ENCODE measurements around the gene PFKM. TPM values are rescaled to one million over a fixed set of nuclear protein-coding genes. Genes with fewer than 3 reads are reported as not detected.
A peak's percentile ranks its signal among the peaks of the same experiment; 100 is the strongest.

The PFKM gene
- total RNA-seq, 1 donor from 2014 or later = 5.4 TPM

- ATAC-seq = peak; percentile 13
- DNase-seq (ENCODE audit: low spot score) = no peak
These were observed 64.8 kb downstream of the PFKM start for GRCh38 chr12:48183876-48184548.

- ATAC-seq (no peak), DNase-seq (ENCODE audit: low spot score) (no peak)
These were observed 65.4 kb downstream of the PFKM start for GRCh38 chr12:48184549-48184922.

GRCh38 chr12:48185181-48185919 lies 66.2 kb downstream of the PFKM start:
- ATAC-seq = no peak
- DNase-seq (ENCODE audit: low spot score) = no peak

- ATAC-seq (no peak), DNase-seq (ENCODE audit: low spot score) (no peak)
These were observed 68.9 kb downstream of the PFKM start for GRCh38 chr12:48187916-48188695.

GRCh38 chr12:48189331-48190125 lies 70.4 kb downstream of the PFKM start:
- peak; percentile 95 for ATAC-seq
- DNase-seq (ENCODE audit: low spot score) = no peak

GRCh38 chr12:48191096-48191495 lies 71.9 kb downstream of the PFKM start:
- no peak for ATAC-seq

GRCh38 chr12:48192861-48193260 lies 73.7 kb downstream of the PFKM start:
- ATAC-seq (no peak), DNase-seq (ENCODE audit: low spot score) (no peak)

More at GRCh38 chr12:48191096-48191495, 71.9 kb downstream of the PFKM start:
- DNase-seq (ENCODE audit: low spot score) = no peak

GRCh38 chr12:48193623-48194022 lies 74.5 kb downstream of the PFKM start:
- ATAC-seq = no peak
- no peak for DNase-seq (ENCODE audit: low spot score)

- no peak for DNase-seq (ENCODE audit: low spot score)
- ATAC-seq = no peak
These were observed 75.6 kb downstream of the PFKM start for GRCh38 chr12:48194799-48195201.

Other genes with a start within 250 kb of the PFKM start
- gene VDR, start 214.4 kb upstream of the PFKM start, total RNA-seq = 0.28 TPM
- 14.8 TPM for gene TMEM106C, start 155.8 kb upstream of the PFKM start, total RNA-seq
- gene COL2A1, start 114.9 kb upstream of the PFKM start, total RNA-seq = 0.08 TPM
- 3.9 TPM for gene SENP1, start 13.3 kb upstream of the PFKM start, total RNA-seq
- gene ASB8, start 38.2 kb downstream of the PFKM start, total RNA-seq = 24.7 TPM
- not detected for gene CCDC184, start 64.3 kb downstream of the PFKM start, total RNA-seq
- not detected for gene OR10AD1, start 83.9 kb downstream of the PFKM start, total RNA-seq
- gene ZNF641, start 231.6 kb downstream of the PFKM start, total RNA-seq = 7.8 TPM

Measured in left lobe of liver (tissue), 2 donors.